ENCODE data around the gene POC1A.

DNA sequence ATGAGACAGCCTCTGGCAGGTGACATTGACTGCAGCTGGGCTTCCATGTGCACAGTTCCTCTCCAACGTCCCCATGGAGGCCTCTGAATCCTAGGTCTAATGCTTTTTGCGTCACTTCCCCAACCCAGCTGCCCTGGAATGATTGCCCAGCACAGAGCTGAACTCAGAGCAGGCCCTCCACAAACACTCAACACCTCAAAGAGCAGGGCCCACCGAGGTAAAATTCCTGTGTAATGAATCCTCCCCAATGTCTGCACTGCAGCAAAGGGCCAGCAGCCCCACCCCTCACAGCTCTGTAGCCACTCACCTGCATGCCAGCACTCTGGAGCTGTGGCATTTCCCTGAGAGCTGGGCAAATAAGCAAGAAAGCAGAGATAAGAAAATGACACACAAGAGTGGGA lies 55.2 kb downstream of the POC1A start:
- TF ChIP-seq YY1 (tag by site-specific recombination; IDR thresholded peaks at IDR 0.05): no peak
- no peak for TF ChIP-seq CTCF (tag by site-specific recombination; IDR thresholded peaks at IDR 0.05)
- no peak for TF ChIP-seq ZBTB21 (tag by site-specific recombination; IDR thresholded peaks at IDR 0.05)
- no peak for TF ChIP-seq BCL6B (tag by site-specific recombination; IDR thresholded peaks at IDR 0.05)
- TF ChIP-seq ZNF24 (tag by site-specific recombination; IDR thresholded peaks at IDR 0.05): no peak

Data from HEK293 (cell line).